Inferior parietal cortex (tissue), 1 donor: ENCODE data around the gene BHLHE41.

Experiments
- DNase-seq: peaks from one replicate; pipeline ENCODE4 v3.0.0-alpha.2; 2016; ENCODE audit errors: extremely low spot score

BHLHE41 gene

DNA sequence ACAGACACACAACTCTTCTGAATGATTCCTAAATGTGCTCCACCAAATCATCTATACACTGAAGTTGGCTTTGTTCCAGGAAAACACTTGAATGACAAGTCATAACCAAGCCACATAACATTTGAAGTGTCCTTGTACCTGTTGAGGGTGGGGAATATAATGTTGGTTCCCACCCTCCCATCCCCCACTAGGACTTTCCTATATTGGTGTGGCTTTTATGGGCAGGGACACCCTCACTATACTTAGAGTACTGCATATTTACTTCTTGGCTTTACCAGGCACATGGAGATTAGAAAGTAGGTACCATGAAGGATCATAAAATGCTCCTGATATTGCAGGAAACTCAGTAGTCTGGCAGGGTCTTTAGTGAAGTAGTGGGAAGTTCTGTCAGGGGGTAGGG, 9.7 kb upstream of the BHLHE41 start:
- DNase-seq, result no peak

DNA sequence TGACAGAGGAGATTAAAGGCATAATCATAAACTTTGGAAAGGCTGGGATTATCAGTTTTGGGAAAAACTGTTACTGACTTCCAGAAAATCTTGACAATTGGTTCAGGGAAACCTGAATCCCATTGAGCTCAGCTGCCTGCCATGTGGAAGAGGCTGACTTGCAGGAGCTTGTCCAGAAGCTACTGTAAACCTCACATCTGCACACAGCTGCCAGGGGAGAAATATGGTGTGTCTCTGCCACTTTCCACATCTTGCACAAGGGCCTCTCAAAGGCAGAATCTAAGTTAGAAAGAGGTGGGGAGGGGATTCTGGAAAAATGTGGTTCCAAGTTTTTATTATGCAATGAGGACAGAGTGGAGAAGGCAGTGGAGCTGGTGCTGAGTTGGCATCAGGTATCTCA, 8.7 kb upstream of the BHLHE41 start:
- DNase-seq, result no peak

DNA sequence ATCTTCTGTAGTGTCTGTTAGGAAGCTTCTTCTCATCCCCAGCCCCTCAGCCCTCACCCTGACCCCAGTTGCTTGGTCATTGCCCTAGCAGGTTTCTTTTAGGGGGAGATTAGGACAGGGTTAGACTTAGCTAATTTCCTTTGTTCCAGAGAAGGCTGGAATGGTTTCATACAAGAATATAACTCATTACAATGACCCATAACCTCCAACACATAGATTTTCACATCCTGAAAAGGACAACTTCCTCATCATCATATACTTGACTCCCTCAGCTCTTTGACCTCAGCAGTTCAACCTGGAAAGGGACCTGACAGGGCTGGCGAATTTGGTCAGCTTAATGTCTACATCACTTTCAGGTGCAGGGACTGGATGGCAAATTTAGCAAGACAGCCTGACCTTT, 8.0 kb upstream of the BHLHE41 start:
- DNase-seq, result no peak

DNA sequence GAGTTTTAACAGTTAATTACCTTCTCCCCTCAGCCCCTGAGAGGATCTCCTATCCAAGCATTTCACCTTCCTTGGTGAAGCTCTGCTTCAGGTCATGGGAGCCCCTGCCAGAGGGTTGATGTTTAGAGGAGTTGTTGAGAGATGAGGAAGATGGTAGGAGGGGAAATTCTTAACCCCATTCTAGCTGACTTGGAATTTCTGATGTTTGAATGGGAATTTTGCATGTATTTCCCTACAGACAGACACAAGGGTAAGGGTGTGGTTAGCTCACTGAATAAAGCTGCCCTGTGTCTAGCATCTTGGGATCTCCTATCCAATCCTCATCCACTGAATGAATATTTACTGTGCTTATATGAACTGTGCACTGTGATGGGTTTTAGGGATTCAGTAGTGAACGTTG, 7.1 kb upstream of the BHLHE41 start:
- DNase-seq, result no peak

DNA sequence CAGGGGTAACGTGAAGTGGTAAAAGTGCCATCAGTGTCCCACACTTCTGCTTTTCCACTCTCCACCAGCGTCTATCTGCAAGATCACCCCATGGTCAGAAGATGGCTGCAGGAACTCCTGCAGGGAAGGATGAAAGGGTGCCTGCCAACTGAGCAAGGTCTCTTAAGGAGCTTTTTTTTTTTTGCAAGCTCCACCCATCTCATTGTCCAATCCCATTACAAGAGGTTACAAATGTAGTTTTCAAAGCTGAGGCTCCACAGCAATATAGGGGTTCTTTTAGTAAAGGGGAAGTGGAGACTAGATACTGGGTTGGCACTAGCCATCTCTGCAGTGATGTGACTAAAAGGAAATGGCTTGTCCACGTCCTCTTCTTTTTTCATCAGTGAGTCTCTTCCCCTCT, 5.9 kb upstream of the BHLHE41 start:
- DNase-seq, result no peak

DNA sequence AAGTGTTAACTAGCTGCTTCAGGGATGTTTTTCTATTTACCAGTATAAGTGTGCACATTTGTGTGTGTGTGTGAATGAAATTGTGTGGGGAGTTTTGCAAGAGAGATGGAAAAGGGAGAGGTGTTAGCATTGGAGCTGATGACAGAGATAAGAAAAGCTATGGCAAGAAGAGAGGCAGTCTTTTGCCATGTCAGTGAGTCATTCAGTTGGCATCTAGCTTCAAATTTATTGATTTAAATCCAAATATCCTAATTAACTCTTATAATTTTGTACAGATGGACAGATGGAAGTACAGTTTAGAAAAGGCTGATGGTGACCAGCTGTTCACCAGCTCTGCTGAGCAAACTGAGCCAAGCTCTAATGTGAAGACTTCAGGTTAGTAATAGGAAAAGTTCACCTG, 3.3 kb upstream of the BHLHE41 start:
- DNase-seq, result no peak

DNA sequence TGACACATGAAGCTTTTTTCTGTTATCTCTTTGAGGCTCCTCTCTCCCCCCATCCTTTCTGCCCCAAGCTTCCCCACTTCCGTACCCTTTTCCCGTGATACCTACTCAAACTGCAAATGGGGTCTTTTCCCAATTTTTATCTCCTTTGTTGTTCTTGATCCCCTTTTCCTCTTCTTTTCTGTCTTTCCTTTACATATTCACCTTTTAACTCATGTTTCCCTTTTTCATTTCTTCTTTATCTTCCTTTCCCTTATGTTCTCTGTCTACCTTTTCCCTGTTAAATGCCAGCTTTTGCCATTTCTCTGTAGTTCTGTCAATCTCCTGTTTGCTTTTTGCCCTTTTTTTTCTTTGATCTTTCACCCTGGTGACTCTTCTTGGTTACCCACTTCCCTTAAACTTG, 2.6 kb upstream of the BHLHE41 start:
- DNase-seq, result no peak

DNA sequence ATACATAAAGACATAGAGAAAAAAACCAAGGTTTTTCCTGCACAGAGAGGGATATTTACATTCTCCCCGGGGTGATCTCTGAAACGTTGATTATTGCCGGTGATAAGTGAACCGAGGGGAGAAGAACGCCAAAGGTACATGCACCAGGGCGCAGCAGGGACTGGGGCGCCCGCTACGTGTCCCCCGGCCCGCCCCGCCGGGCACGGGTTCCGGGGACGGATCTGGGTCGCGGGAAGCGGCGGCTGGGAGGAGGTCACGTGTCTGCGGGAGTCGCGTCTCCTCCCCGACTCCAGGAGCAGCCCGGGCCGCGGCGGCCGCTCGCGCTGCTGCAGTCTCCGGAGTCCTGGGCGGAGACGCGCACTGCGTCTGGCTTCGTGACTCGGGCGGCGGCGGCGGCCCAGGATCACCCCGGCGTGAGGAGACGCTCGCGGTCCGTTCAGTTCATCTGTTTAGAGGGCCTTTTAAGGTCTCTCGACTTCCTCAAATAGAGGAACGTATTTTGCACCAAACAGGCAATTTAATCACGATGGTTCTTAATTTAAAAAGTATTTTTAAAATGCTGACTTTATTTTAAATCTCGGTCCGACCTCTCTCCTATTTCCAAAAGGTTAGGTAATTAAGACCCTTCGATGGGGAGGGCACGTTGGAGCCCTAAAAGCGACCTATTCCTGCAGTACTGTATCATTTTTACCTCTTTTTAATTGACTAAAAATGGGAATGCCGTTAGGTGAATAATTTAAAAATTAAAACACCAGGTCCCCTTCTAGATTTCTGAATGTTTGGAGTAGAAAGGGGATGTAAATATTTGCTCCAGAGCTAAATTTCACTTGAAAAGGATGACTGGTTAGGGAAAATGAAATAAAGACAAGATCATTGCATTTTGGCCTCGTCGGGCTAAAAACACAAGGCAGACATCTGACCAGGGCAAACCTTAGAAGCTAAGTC, 1.8 kb upstream of the BHLHE41 start:
- peak; percentile 80 for DNase-seq

DNA sequence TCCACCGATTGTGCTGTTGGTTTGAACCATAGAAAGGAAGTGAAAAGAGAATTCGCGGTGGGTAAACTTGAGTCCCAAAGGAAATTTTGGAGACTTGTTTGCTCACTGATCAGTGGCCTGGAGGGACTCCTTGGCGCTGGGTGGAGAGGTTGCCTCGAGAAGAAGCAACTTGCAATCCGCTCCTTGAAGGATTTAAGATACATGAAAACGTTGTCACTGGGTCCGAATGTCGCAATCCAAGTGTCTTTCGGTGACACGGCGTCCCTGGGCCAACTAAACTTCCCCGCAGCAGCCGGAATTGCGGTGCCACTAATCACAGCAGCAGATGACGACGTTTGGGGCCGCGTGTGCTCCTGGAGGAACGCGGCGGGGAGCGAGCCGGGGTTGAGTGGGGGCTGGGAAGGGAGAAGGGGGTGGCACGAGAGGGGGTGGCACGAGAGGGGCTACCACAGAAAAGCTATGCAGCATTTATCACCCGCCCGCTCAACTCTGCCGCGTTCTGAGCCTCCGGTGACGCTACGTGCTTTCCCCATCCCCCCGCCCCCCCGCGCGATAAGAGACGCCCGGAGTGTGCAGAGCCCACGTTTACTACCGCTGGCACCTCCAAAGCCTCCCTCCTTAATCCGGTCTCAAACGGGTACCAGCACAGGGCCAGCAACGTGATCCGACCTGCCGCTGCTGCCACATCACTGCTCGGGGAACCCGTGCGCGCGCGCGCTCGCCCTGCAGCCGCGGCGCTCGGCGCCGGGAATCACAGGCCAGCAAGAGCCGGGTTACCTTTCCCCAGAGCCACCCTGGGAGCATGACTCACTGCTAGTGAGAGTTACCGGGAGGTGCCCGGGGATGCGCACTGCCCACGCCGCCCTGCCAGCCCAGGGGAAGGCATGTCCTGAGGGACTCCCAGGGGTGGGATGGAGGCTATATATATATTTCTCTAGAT, 833 bp upstream of the BHLHE41 start:
- DNase-seq, result peak; percentile 75

DNA sequence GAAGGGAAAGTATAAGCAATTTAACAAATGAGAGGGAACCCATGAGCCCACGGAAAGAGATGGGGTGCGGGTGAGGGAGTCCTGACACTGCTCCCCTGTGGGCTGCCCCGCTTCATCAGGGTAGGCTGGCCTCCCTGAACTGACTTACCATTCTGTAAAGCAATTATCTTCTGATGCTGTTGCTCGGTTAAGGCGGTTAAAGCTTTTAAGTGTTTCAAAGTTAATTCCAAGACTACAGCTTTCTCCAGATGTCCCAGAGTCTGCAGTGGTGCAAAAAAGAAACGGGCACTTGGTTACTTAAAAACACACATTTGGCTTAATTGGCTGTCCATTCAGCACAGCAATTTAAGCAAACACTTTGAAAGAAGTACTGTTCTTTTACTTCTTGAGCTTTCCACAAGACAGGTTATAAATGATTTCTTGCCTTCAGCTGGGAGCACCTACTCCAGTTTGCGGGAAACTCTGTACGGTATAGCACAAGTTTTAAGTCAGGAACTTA, 1.3 kb downstream of the BHLHE41 start:
- peak; percentile 63 for DNase-seq

DNA sequence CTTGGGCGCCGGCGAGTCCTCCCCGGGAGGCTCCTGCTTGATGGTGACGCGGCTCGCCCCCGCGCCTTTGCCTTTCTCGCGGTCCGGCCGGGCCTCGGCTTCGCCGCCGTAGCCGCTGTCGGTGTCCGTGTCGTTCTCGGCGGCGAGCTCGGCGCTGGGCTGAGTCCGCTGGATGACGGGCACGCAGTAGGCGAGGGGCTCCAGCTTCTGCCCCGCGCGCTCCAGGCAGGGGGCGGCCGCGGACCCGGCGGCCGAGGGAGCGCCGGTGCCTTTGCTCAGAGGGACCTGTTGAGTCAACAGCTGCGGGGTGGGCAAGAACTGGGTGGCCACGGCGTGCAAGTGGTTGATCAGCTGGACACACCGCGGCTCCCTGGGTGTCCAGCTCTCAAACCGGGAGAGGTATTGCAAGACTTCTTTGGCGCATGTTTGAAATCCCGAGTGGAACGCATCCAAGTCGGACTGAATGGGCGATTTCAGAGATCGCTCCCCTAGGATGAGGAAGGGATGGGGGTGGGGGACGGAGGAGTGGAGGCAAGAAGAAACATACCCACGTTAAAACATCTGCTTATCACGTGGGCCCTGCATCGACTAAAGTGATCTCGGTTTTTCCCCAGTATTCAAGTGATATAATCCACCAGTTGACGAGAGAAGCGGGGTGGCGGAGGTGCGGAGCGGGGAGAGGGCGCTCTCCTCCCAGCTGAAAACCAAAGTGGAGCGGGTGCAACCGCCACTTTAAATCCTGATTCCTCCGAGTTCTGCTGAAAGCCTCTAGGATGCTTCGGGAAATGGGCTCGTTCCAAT, 2.0 kb downstream of the BHLHE41 start:
- DNase-seq, result peak; percentile 77

DNA sequence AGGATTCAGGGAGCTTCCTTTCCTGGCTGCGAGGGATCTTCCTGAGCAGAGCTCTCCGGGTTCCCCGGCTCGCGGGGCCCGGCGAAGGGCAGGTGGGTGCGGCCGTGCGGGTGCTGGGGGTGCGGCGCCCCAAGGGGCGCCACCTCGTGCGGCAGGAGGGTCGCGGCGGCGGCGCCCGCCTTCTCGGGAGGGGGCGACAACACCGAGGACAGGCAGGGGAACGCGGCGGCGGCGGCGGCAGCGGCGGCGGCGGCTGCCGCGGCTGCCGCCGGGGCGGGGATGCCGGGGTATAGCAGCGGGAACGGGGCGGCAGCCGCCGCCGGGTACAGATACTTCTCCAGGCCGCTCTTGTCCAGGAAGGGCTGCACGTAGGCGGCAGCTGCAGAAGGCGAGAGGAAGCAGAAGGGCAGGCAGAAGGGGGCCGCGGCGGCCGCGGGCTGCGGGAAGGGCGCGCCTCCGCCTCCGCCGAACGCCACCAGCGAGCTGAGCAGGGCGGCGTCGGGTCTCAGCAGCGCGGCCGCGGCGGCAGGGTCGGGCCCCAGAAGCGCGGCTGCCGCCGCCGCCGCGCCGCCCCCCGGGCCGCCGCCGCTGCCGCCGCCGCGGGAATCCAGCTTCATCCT, 2.7 kb downstream of the BHLHE41 start:
- DNase-seq, result no peak

DNA sequence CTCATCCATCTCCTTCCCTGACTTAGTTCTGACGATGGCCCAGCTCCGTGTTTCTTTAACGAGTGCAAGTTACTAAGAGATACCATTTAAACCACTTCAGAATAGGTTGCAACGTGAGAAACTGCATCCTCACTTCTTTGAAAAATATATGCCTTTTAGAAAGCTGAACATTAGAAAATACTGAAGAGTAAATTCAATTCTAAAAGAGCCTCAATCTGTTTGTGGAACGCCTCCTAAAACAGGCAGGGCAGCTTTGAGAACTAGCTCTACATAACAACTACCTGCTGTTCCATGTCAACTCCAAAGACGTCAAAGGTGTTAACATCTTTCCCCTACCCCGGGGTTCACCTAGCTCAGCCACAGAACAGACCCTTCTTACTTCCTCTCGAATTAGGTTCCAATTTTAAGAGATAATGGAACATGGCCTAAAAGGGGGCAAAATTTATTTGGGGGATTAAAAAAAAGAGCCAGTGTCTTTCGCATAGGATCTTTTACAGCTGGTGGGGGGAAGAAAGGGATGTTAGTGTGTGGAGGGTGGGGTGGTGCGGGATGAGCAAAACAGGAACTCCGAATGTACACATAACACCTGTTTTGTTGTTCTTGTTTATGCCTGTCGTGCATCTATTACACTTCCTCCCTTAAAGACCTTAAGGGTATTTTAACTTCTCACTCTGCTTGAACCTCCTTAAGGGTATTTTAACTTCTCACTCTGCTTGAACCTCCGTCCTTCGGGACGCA, 3.3 kb downstream of the BHLHE41 start:
- DNase-seq, result peak; percentile 73

DNA sequence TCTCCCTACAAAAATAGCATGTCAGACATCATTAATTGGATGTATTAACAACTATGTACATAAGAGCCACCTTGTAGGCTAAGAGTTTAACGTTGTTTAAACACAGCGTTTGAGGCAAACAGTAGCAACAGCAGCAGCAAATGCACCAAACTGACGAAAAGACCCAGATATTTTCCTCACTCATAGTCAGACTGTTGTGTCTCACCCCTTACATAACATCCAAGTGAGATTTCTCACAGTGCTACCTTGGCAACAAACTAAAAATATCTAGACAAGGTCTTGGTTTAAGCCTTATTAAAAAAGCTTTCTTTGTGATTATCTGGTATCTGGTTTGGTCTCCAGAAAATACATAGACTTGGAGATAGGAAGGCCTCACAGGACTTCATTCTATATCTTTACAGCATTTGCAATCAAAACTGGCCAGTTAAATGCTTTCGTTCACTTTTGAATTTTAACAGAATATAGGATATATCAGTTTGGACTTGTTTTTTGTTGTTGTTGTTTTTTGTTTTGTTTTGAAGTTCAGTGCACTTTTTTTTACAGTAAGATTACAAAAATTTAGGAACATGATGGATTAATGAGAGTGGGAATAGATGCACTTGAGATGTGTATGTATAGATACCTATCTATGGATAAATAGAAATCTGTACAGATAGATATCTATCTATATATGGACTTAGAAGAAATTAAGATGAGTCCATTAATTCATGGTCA, 4.1 kb downstream of the BHLHE41 start:
- DNase-seq, result peak; percentile 81

DNA sequence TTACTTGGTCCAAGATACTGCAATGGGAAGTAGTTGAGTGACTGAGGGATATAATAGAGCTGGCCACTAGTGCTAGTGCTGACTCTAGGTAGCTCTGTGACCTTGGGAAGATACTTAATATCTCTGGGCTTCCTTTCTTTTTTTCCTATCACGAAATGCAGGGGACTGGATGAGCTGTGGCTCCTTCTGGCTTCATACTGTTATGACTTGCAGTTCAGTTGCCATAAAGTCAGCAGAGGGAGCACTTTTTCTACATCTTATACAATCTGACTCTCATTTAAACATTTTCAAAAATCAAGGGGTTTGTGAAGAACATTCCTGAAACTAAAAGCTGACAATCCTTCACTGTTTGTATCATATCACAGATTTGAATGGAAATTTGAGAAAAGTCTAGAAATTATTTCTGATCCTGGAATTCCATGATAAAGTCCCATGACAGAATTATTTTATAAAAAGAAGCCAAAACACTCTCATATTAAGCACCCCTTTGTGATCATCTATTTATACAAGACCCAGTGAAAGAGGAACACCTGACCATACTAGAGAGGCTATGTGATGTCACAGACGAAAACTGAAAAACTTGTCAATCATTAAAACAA, 5.3 kb downstream of the BHLHE41 start:
- DNase-seq, result peak; percentile 86

DNA sequence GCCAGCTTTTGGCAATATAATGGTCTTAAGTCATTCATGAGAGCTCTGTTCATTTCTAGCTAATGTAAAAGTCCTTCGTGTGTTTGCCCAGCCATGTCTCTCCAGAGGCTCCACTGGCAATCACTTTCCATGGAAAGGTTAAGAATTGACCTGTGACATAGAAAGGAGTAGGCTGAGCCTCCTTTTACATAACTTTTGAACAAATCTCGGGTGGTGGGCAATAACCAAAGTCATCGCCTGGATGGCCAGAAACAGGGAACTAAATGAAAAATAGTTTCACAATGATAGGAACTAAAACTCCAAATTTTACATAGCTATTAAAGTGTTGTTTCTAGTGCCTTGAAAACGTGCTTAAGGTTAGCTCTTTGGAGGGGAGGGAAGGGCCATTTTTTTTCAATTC, 6.5 kb downstream of the BHLHE41 start:
- no peak for DNase-seq

DNA sequence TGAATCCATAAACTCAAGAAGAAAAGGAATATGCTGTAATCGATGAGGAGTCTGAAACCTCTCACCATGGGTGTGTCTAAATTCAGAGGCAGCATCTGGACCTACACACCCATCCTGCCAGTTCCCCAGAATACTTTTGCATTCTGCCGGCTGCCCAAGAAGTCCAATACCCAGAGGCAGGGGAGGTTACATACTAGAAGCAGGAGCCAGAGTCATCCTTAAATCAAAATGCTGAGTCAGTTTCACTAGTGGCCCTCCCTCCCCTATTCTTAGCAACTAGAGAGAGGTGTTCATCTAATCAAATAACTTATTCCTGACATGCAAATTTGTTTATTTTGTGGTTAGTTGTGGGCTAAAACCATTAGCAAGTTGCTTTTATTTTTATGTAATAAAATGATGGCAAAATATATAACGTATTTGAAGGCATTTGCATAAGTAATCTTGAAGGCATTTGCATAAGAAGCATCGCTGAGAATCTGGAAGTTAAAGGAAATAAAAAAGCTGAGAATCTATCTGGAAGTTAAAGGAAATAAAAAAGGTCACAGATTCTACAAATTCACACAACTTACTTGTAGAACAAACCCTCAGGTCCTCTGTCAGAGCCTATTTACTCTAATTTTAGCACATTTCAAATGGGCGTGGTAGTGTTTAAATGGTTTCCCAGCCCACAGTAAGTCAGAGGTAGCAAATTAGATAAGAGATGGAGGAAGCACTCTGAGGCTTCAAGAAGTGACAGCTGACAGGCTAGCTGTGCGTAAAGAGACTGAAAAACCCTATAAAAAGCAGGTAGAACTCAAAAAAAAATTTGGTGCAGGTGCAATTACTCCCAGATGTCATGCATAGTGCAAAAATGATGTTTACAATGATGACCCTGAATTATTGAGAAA, 7.8 kb downstream of the BHLHE41 start:
- no peak for DNase-seq

DNA sequence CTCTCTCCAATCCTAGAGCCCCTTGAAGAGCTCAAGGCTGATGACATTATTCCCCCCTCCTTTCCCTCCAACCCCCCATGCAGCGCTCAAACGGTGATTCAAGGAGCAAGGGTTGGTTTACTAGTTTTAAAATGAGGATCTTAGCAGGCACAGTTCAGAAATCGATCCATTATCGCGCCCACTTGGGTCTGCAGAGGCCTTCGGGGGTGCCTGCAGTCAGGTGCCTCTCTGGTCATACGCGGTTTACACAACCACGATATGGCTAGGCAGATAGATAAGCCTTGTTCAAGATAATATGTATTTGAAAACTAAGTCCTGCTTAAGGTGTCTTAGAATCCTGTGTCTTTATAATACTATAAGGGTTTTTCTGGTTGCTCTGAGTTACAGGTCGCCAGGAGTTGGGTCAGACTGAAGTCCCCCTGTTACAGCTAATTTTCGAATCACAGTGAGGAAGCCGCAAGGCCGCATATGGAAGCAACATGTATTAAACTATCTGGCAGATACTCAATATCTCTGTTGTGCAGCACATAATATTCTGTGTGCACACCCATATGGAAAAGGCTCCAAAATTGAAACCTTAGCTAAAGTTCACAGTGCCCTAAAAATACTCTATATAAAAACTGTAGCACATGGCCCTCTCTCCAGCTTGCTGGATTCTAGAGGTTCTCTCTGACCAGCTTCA, 10.0 kb downstream of the BHLHE41 start:
- peak; percentile 49 for DNase-seq
